HG02610 (cell line): ENCODE data around the gene RARB.

Experiments
- ATAC-seq: cut with Tn5 transposase; IDR thresholded peaks from one replicate; pipeline ENCODE4 v1.9.1; 2021; ENCODE audit warnings: mild to moderate bottlenecking, moderate library complexity; ENCODE audit not compliant: unreplicated experiment

RARB gene

DNA sequence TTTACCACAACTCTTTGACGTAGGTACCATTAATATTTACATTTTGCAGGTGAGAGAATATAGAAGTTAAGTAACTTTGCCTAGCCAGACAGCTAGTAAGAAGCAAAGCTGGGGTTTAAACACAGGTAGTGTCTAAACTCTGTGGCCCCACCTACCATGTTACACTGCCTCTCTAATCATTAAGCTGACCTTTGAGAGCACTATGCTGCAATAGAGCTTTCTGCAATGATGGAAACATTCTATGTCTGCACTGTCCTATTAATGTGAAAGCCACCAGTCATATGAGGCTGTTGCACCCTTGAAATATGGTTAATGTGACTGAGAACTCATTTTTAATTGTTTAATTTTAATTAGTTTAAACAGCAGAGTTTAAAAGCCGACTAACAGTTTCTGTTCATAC is 6.3 kb upstream of the RARB start:
- no peak for ATAC-seq

DNA sequence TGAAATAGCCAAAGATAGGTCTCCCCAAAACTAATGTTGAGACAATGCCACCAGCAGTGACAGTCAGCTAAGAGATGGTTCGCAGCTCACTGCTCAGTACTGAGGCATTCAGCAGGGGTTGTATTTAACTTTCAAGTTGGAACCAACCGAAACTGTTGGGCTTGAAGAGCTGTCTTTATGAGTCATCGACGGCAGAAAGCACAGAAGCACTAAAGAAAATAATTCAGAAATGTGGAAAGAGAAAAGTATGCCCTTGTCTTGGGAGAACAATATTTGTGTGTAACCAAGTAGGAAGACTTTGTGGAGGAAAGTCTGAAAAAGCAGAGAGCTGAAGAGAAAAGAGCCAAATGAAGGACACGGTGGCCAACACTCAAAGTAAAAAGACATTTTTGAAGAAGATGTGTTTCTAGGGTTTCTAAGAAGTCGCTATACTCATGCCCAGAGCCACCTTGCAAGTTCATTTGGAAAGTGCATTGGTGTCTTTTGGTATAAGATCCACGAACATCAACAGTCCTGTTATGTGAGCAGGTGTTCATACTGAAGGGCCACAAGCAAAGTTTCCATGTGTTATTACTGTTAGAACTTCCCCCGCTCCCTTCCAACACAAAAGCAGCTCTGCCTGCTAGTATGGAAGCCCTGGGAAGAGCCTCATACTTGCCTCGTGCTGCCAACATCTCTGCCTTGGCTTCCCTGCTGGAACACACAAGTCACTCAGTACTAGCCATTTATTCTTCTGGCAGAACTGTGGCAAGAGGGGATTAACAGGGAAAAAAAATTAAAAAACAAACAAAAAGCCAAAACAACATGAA is 4.1 kb upstream of the RARB start:
- ATAC-seq, result no peak

DNA sequence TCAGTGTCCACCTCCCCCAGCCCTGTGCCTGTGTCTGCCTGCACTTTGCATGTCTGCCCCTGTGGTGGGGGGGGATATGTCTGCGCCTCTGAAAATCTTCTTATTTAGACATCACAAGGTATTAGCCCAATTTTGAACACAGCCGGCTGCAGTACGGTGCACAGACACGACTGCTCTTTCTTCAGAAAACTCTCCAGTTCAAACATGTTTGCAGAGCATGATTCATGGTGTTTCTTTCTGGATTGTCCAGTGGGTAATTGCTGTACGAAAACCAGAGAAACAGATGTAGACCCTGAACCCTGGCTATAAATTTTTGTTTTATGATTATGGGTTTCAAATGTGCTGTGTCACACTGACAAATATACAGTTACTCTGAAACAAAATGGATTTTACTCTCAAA is 3.4 kb upstream of the RARB start:
- no peak for ATAC-seq

DNA sequence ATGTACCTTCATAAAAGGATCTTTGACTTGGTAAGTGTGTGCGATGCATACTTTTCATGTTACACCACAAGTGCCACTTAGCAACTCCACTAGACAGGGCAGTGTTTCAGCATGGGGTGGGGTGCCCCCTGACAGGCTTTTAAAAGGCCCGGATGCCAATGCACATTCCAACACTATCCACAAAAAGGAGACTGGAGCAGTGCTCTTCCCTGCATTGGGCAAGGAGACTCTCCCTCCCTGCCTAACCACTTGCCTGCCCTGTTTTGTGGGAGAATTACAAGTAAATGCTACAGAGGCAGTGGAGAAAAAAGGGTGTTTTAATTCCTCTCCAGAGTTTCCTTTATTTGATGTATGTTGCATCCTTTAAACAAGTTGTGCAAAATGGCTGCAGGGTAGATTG is 1.7 kb upstream of the RARB start:
- ATAC-seq, result no peak

DNA sequence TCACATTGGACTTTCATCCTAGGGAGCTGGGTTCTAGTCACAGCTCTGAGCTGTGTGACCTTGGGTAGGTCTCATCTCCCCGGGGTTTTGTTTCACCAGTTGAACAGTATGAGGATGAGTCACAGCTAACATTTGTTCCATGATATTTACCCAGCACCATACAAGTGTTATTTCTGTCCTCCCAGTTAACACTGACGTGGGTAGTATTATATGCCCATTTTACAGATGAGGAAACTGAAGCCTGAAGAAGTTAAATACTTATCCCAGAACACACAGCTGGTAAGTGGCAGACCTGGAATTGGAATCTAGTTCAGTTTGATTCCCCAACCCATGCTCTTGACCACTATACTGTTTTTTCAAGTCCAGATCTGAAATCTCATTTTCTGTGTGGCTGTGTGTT is 908 bp upstream of the RARB start:
- no peak for ATAC-seq

DNA sequence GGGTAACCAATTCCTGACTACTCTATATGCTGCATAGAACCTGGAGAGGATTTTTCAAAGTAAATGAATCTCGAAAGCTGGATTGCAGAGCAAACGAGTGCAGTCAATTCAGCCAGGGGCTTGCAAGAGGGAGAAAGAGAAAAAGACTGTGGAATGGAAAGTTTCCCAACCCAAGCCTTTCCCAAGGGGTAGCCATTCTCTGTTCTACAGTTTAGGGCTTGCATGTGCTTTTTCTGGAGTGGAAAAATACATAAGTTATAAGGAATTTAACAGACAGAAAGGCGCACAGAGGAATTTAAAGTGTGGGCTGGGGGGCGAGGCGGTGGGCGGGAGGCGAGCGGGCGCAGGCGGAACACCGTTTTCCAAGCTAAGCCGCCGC is 511 bp upstream of the RARB start:
- no peak for ATAC-seq

DNA sequence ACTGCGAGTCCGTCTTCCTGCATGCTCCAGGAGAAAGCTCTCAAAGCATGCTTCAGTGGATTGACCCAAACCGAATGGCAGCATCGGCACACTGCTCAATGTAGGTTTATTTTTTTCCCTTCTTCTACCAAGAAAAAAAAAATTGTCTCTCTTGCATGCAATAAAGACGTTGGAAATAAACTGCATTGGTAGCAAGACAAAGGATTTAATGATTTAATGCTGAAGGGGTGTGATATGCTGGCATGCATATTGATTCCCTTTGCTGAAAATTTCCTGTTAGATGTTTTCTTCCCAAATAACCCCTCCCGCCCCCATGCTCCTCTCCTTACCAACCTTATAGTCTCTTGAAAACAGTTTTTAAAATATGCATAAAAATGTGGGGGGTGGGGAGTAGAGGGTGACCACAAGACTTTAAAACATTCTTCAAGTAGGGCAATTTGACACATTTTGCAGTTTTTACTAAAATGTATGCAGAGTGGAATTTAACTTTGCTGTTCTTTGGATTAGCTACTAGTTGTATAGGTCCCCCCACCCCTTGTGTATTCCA is 799 bp downstream of the RARB start:
- ATAC-seq, result no peak

DNA sequence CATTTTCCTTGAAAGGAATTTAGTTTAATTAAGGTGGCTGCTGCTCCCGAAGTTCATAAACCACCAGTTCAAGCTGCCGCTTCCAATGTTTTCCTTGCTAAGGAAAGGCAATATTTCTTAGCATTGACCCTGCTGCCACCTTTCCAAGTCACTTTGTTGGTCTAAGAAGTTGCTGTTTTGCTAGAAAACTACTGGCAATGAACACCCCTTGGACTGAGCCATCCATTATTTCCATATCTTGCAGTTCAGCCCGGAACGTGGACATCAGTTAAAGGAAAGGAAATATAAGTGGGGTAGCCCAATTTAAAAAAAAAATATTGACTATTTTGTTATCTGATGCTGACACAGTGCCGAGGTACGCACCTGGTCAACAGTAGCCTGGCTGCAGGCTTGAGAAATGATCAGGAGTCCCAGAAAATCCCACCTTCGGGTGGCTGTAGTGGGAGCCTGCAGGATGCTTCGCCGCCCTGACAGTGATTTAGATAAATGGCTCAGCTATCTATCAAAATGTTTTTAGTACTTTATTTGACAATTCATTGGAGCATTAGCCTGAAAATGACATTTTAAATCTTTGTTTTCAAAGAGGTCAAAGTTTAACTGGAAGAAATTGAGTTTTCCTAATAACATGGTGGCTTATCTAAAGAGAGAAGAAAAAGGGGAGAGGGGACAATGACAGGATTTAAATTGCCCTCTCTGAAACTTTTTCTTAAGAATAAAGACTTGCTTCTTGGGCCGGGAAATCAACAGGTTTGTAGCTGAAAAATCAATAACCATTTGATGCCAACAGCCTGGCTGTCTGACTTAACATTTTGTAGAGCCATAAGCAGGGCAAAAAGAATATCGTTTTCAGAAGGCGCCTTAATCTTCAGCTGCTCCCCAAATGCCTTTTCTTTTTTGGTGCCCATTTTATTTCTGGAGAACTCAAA is 1.6 kb downstream of the RARB start:
- no peak for ATAC-seq

DNA sequence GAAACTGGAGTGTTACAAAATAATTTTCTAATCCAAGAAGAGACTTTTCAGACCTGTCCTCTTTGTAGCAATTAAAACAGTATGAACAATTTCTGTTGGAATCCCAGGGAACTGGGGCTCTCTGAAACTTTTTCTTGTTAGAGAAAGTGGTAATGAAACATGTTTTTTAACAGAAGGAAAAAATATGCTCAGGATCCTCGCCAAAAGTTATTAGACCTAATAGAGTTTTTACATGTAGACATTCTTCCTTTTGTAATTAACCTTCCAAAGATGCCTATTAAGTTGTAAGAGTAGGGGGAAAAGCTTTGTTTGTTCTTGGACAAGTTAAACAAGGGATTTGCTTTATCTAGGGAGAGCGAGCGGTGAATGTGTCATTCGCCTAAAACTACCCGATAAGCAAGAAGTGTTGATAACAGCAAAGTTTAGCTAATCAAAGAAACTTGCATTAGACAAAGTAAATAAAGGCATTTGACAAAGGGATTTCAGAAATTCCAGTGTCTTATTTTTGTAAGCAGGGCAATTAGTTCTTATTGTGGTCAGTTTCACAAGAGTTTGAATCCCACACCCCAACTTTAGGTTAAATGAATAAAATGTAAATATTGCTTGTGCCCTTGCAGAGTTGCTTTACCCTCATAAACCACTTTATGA is 2.3 kb downstream of the RARB start:
- no peak for ATAC-seq

DNA sequence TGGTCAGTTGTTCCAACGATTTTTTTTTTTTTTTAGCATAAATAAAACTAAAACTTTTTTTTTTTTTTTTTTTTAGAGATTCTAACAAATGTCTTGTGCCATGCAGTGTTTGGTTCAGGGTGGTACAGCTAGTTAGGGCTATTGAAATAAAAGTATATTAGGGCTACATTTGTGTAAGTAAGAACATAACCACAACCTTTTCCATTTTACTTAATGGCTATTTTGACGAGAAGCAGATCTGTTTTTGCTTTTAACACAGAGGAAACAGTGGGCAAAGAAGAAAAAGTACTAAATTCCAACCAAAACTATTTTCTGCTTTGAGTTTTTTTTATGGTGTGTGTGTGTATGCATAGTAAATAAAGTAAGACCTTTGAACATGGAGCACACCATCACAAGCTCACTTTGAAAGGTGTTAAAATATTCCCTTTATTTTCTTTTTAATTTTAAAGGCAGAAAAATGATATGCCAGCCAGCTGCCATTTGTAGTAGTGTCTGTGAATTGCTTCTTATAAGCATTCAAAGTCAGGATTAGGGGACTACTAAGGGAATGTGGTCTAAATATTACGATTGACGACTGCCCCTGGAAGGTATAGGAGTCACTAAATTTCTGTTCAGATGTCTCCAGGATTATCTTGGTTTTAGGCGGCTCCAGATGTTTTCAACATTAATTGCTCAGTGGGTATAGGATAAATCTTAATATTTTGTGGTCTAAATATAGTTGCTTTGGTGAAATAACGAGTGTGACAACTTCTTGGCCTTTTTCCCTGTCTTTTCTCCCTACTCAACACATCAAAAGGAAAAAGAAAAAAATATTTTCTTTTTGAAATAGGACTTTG is 3.1 kb downstream of the RARB start:
- no peak for ATAC-seq

DNA sequence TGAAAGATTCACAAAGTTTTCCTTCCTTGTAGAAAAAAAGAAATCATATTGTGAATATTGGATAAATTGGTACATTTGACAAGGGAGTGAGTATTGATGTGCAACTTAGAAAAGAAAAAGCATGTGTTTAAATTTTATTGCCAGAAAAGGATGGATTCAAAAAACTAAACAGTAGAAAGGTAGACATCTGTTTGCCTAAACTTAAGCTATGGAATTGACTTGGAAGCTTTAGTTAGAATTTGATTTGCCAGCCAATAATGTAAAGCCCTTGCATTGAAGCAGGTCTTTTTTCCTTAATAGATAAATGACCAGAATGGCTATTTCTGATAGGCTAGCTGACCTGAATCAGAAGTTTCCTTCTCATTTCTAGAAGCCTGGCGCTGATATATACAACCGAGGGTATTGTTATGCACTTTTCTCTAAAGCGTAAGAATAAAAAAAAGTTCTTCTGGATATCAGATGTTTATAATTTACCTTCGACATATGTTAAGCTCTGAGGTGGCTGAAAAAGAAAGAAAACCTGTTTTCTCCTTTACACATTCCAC is 4.2 kb downstream of the RARB start:
- no peak for ATAC-seq

DNA sequence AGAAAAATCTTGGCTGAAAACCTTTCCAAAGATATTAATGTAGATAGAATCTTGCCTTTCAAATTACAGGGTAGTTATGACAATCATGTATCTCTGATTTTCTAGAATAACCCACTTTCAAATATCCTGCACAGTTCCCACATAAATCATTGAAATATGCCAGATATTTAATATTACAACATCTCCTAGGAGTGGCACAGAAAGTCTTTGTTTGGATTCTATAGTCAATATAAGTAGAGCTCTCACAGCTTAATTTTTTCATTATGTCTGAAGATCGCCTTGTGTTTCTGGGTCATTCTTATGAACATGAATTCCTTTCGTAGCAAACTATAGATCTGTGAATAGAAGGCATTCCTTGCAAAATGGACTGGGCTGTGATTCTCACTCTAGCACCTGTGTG is 5.0 kb downstream of the RARB start:
- ATAC-seq, result no peak

DNA sequence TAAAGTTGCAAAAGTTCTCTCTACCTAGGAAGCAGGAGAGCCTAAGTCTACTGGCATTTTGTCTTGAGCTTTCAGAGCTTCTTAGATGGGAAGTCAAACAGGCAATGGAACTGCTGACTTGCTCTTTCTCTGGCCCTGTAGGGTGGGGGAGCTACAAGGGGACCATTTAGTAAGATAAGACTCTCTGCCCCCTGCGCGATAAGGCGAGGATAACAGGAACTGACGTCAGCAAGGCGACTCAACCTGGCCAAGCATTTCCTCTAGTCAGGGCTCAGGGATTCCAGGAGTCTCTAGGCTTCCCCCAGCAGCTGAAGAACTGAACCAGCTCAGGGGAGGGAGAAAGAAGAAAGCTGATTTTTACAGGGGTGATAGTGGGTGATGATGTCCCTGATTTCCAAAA is 5.8 kb downstream of the RARB start:
- ATAC-seq, result no peak

DNA sequence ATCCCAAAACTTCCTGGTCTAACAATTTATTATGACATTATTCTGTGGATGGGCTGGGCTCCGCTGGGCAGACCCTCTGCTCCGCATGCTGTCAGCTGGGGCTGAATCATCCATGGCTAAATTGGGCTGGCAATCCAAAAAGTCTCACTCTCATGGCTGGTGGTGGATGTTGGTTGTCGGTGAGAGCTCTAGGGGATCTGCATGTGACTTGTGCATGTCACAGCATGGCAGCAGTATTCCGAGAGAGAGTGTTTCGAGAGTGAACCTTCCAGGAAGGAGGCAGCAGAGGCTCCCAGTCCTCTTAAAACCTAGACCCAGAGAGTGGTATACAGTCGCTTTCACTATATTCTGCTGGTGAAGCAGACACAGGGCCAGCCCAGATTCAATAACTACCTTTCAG is 9.9 kb downstream of the RARB start:
- ATAC-seq, result no peak

DNA sequence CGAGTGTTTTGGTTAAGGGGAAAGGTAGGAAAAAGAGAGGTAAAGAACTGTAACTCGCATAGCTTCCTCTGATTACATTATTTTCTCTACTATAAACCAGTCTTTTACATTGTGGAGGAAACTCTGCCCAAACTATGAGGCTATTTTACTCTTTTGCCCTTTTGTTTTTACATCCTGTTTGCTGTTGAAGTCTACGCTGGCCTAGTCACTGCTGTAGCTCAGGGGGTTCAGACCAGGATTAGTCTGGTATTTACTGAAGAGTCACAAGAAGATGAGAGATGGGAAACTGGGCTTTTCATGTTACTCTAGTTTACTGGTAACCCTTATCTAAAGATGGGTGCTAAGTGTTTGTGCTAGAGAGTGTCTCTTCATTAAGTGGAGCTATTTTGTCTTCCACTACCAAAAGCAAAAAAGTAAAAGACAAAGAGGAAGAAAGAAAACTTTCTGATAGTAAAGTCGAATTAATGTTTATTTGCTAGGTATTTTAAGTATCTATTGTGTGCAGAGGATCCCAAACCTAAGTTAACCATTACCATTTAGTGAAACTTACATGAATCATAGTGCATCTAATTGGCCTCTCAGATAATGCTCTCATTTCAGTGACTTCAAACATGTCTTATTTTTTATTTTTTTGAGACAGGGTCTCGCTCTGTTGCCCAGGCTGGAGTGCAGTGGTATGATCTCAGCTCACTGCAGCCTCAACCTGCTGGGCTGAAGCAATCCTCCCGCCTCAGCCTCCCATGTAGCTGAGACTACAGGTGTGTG is 10.9 kb downstream of the RARB start:
- no peak for ATAC-seq

DNA sequence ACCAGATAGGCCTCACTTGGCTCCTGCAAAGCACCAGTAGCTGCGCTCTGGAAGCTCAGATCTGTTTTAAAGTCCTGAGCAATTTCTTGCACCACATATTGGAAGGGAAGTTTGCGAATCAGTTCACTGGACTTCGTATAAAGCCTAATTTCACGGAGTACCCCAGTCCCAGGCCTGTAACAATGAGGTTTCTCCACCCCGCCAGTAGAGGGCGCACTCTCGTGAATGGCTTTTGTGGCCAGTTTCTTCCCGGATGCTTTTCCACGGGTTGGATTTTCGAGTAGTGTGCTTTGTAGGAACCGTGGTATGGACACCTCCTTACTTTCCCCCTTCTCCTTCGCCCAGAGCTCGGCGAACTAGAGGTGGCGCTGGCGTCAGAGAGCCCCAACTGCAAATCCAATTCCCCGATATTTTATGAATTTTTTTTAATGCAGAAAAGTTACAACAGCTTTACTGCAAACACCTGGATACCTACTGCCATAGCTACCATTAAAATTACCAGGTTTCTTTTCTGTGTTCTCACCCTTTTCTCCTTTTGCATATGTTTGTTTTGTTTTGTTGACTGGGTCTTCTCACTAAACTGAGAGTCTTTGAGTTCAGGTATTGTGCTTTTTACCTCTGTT is 13.3 kb downstream of the RARB start:
- no peak for ATAC-seq

DNA sequence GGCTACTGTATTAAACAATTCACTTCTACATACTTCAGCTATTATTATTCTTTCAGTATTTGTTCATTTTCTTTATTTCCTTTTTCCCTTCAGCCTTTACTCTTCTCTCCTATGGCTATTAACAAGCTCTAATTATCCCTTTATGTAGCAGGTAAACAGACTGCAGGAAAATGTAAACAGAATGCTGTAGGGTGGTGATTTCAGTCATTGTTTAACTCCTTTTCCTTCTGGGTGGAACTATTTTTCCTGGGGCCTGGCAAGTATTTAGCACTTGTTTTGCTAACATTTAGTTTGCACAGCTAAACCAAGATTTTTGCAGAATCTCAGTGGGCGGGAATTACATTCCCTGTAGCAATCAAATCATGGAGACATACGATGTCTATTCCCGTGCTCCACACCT is 14.4 kb downstream of the RARB start:
- ATAC-seq, result no peak

DNA sequence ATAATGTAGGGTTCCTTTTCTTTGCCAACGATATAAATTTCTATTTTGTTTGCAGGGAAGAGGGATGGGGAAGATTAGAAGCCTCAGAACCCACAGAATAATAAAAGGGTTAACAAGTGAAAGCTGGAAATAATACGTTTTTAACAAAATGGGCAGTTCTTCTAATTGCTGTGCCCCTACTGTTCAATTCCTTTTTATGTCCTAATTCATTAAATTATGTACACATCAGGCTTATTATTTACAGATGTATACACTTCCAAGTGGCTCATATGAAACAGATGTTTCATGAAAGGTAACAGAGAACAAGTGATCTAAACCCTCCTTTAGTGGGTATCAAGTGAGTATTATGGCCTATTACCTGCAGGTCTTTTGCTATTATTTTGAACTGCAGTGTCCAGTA is 16.2 kb downstream of the RARB start:
- ATAC-seq, result no peak

DNA sequence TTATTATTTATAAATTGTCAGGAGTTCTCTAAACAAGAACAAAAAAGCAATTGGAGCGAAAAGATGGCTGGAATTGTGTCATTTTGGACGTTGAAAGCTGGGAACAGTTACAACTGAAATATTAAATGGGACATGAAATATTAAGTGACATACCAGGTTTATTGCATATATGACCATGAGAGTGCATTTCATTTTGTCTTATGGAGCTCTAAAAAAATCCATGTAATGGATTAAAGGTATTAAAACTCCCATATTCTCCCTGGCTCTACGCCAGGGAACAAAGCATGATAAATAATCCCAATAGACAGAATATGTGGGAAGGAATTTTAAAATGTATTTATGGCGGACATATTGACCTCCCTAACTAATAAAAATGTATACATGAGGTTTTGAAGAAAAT is 17.7 kb downstream of the RARB start:
- no peak for ATAC-seq
